Measurements from ENCODE around the gene CAMK2N1.

The CAMK2N1 gene

DNA sequence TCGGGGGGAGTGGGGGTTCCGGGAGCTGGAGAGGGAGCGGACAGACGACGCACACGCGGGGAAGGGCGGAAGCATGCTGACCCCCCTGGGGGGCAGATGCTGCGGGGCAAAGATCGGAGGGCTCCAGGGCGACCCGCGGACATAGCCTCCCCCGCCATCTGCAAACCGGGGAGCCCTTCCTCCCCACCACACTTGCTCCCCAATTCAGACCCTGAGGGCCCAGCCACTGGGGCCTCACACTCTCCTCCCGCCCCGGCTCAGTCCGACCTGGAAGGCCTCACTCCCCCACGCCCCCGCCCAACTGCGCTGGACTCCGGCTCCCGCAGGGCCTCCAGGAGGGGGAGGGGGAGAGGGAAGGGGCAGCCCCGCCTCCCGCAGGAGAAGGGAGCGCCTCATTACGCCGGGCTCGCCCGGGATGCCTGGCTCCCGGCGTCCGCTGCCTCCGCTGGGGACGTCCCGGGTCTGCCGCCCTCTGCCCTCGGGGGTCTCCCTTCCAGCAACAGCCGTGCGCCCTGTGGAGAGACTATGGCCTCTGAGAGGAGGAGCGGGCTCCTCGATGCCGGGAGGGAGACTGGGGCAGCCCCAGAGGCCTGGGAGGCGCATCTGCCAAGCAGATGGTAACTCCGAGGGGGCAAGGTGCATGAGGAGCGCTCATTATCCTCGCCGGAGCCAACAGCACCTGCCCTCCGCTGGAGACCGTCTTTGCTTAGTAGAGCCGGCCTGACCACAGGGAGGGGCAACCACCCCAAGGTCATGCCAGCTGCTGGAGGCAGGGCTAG is 636 bp upstream of the CAMK2N1 start:
- Histone ChIP-seq H3K4me1 (ENCODE audit: control insufficient read depth, insufficient read depth, low read length, poor library complexity, severe bottlenecking) (peaks cover 7% of the 10 kb centered on the region), H3K4me3 (ENCODE audit: extremely low read depth, insufficient read depth, low read length, poor library complexity, severe bottlenecking) (peak overlapping the region; percentile 68), H3K27ac (ENCODE audit: low read depth, low read length, severe bottlenecking) (peak overlapping the region; percentile 77), H3K9me3 (ENCODE audit: control insufficient read depth, low read length) (no peaks in the 10 kb centered on the region), H3K36me3 (ENCODE audit: control insufficient read depth, insufficient read depth, low read length) (no peaks in the 10 kb centered on the region)
- WGBS, 2 experiments (ENCODE audit: insufficient coverage in 2 of 2), result 1% methylated on average over 25 to 36 of the region's 51 CpGs

DNA sequence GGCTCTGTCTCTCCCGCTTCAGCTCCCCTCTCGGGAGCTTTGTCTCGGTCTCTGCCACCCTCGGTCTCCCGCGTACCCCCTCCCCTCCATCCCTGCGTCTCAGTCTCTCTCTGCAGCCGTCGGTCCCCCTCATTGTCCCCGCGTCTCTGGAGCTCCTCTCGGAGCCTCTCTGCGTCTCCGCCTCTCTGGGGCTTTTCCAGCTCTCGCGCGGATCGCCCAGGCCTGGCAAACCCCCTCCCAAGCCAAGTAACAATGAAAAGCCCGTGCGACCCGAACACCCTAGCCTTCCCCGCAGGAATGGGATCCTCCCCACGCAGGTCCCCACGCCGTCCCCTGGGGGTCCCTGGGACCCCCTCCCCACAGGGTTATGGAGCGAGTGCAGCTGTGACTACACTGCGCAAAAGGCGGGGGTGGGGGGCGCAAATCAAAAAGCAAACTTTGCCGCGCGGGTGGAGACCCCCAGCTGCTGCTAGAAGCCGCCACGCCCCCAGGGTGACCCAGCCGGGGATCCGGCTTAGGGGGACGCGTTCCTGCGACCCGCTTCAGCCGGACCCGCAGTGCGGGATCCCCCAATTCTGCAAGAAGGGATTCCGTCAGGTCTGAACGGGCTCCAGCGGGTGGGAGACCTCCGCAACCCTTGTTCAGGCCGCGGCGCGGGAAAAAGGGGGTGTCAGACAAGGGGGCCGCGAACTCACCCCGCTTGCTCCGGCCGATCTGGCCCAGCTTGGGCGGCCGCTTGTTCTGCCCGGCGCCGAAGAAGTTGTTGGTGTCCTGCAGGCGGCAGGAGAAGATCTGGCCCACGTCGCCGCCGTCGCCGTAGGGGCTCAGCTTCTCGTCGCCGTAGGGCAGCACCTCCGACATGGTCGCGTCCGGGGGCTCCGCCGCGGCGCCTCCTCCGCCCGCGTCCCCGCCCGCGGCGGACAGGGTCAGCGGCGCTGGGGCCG is 1.2 kb downstream of the CAMK2N1 start:
- 0% methylated on average over 80 to 85 of the region's 89 CpGs for WGBS, 2 experiments (ENCODE audit: insufficient coverage in 2 of 2)

DNA sequence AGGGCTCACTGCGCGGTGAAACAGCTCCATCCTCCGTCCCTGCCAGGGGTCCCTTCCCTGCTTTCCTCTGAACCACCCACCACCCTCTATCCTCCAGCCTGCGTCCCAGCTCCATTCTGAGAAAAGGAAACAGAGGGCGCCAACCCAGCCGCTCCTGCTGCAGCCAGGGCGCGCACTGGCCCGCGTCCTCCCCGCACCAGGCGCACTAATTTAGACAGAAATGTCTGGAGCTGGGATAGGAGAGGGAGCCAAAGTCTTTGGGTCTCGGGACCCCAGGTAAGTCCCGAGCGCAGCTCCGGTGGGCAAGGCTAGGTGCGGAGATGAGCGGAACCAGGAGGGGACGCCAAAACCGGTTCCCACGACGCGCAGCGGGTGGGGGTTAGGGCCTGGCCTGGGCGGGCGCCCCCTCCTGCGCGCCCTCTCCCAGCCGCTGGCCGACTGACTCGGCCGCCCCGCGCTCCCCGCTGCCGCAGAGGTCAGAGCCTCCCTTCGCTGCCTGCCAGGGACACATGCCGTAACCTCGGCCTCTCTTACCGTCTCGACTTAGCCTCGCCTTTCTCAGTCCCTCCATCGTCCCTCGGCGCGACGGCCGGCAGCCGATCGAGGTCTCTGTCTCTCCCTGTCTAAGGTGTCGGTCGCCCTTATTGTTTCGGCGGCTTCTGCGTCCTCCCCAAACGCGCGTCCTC is 2.0 kb downstream of the CAMK2N1 start:
- Histone ChIP-seq H3K9me3 (ENCODE audit: control insufficient read depth, low read length) (no peaks in the 10 kb centered on the region), H3K4me3 (ENCODE audit: extremely low read depth, insufficient read depth, low read length, poor library complexity, severe bottlenecking) (peak overlapping the region; percentile 73), H3K27ac (ENCODE audit: low read depth, low read length, severe bottlenecking) (no peak overlapping the region), H3K4me1 (ENCODE audit: control insufficient read depth, insufficient read depth, low read length, poor library complexity, severe bottlenecking) (peaks cover 18% of the 10 kb centered on the region), H3K36me3 (ENCODE audit: control insufficient read depth, insufficient read depth, low read length) (no peaks in the 10 kb centered on the region)
- WGBS, 2 experiments (ENCODE audit: insufficient coverage in 2 of 2), result 0 to 1% methylated on average over 45 to 48 of the region's 58 CpGs

More for the DNA sequence above, 1.2 kb downstream of the CAMK2N1 start:
- H3K36me3 ChIP-seq (ENCODE audit: control insufficient read depth, insufficient read depth, low read length), result no peaks in the 10 kb centered on the region
- peak overlapping the region; percentile 73 for H3K4me3 ChIP-seq (ENCODE audit: extremely low read depth, insufficient read depth, low read length, poor library complexity, severe bottlenecking)
- H3K27ac ChIP-seq (ENCODE audit: low read depth, low read length, severe bottlenecking), result no peak overlapping the region
- peaks cover 18% of the 10 kb centered on the region for H3K4me1 ChIP-seq (ENCODE audit: control insufficient read depth, insufficient read depth, low read length, poor library complexity, severe bottlenecking)
- H3K9me3 ChIP-seq (ENCODE audit: control insufficient read depth, low read length), result no peaks in the 10 kb centered on the region

DNA sequence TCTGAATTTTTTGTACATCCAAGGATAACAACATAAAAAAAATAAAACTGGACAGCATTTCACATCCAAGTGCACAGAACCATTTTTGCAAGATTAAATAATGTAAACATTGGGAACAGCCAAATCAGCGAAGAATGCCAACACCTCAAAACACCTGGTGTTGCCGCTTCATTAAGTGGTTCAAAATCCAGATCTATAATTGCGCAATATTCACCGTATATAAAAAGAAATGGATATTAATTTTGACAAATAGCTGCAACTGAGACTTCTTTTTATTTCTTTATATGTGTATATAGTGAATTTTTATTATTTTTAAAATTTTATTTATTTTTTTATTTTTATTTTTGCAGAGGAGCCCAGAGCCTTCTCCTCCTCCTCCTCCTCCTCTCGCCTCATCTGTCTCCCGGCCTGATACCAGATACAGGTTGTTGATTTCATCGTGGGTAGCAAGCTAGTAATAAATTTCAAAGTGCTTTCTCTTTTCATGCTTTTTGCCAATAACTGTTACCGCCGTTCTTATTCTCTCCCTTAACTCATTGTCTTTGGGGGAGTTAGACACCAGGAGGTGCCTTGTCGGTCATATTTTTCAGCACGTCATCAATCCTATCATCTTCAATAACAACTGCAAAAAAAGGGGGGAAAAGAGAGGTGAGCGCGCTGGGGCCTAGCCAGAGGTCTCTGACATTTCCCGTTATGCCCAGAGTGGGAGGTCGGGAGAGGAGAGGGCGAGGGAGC is 2.7 kb downstream of the CAMK2N1 start:
- Histone ChIP-seq H3K4me1 (ENCODE audit: control insufficient read depth, insufficient read depth, low read length, poor library complexity, severe bottlenecking) (peaks cover 18% of the 10 kb centered on the region), H3K9me3 (ENCODE audit: control insufficient read depth, low read length) (no peaks in the 10 kb centered on the region), H3K27ac (ENCODE audit: low read depth, low read length, severe bottlenecking) (no peak overlapping the region), H3K4me3 (ENCODE audit: extremely low read depth, insufficient read depth, low read length, poor library complexity, severe bottlenecking) (peak overlapping the region; percentile 73), H3K36me3 (ENCODE audit: control insufficient read depth, insufficient read depth, low read length) (no peaks in the 10 kb centered on the region)
- 40 to 67% methylated on average over 3 of the region's 16 CpGs for WGBS, 2 experiments (ENCODE audit: insufficient coverage in 2 of 2)

DNA sequence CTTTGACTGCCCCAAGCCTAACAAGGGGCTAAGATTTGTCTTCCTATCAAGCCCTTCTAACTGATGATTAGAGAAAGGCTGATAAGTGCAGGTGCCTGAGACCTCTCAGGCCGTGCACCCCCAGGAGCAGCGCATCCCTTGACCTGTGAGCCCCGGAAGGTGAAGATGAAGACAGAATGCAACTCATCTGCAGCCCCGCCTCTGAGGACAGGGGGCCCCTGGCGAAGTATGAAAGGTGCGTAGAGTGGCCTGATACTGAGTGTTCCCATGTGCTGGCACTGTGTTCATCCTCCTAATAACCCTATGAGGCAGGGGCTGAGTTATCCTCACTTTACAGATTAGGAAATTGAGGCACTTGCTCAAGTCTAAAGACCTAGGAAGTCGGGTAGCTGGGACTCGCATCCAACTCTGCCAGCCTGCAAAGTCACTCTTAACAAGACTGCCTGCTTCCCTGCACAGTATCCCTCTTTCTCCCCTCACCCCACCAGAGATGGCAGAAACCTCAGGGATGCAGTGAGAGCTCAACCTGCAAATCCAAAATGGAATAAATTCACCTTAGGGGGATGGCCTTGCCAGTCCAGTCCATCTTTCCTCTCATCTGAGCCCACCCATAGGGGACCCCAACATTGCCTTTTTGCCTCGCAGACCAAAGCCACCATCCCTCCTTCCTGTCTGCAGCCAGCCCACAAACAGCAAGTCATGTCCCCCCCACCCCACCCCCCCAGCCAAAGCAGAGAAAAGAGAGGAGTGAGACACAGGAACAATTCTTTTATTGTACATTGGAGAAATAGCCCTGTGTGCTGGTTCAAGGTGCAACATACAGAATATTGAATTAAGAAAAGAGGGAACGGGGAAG is 4.1 kb downstream of the CAMK2N1 start:
- 81 to 84% methylated on average over 8 to 10 of the region's 10 CpGs for WGBS, 2 experiments (ENCODE audit: insufficient coverage in 2 of 2)
- H3K4me3 ChIP-seq (ENCODE audit: extremely low read depth, insufficient read depth, low read length, poor library complexity, severe bottlenecking), result no peak overlapping the region
- H3K36me3 ChIP-seq (ENCODE audit: control insufficient read depth, insufficient read depth, low read length), result no peaks in the 10 kb centered on the region
- no peaks in the 10 kb centered on the region for H3K9me3 ChIP-seq (ENCODE audit: control insufficient read depth, low read length)
- no peak overlapping the region for H3K27ac ChIP-seq (ENCODE audit: low read depth, low read length, severe bottlenecking)
- peaks cover 32% of the 10 kb centered on the region for H3K4me1 ChIP-seq (ENCODE audit: control insufficient read depth, insufficient read depth, low read length, poor library complexity, severe bottlenecking)

DNA sequence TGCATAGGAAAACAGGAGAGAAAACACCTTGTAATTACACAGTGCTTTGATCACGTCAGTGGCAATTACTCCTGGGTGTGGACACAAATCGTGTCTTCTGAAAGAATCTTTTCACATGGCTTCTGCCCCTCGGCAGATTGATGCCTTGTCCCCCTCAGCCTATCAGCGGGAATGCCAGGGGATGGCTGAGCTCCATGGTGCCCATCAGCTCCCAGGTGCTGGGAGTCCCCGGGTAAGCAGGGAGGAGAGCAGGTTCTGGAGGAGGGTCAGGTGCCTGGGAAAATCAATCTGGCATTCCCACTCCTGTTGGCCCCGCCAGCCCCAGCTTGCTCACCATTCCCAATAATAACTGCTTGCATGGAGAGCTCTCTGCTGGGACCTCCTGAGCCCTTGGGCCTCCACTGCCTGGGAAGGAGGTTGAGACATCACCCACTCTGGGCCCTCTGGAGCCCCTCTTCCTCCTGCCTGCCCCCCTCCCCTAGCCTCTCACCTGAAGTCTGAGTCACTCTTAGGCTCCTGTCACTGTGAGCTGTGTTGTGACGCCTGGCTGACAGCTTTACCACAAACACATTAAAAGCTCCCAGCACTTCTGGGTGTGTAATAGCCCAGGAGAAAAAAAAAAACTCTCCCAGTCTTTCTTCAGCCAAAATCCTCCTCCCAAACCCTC is 4.9 kb downstream of the CAMK2N1 start:
- H3K9me3 ChIP-seq (ENCODE audit: control insufficient read depth, low read length), result no peaks in the 10 kb centered on the region
- no peak overlapping the region for H3K4me3 ChIP-seq (ENCODE audit: extremely low read depth, insufficient read depth, low read length, poor library complexity, severe bottlenecking)
- WGBS, 2 experiments (ENCODE audit: insufficient coverage in 2 of 2), result 78 to 86% methylated on average over 6 of the region's 7 CpGs
- H3K27ac ChIP-seq (ENCODE audit: low read depth, low read length, severe bottlenecking), result peak overlapping the region; percentile 16
- peaks cover 35% of the 10 kb centered on the region for H3K4me1 ChIP-seq (ENCODE audit: control insufficient read depth, insufficient read depth, low read length, poor library complexity, severe bottlenecking)
- H3K36me3 ChIP-seq (ENCODE audit: control insufficient read depth, insufficient read depth, low read length), result no peaks in the 10 kb centered on the region

DNA sequence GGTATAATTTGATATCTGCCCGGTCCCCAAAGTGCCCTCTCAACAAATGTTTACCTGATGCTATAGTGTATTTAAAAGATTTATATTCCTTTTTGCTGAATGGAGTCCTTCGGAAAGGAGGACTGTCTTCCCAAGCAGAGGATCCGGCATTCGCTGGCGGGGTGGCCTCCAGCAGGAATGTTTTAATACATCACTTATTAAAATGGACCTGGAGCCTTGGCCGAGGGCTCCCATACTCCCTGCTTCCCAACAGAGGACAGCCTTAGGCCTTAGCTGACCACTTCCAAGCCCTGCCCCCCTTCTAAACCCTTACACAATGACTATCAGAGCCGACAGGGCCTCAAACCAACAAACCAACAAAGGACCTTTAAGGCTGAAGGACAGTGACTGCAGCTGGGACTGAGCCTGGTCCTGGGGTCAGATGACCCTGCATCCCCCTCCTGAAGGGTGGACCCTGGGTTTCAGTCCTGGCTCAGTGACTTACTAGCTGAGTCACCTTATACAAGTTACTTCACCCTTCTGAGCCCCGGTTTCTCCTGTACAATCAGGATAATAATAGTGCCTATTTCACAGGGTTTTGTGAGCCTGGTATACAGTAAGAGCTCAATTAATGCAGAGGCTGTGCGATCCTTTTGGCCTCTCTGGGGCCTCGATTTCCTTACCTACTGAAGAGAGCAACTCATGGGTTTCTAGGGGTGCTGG is 5.6 kb downstream of the CAMK2N1 start:
- Histone ChIP-seq H3K9me3 (ENCODE audit: control insufficient read depth, low read length) (no peaks in the 10 kb centered on the region), H3K4me1 (ENCODE audit: control insufficient read depth, insufficient read depth, low read length, poor library complexity, severe bottlenecking) (peaks cover 35% of the 10 kb centered on the region), H3K4me3 (ENCODE audit: extremely low read depth, insufficient read depth, low read length, poor library complexity, severe bottlenecking) (no peak overlapping the region), H3K27ac (ENCODE audit: low read depth, low read length, severe bottlenecking) (peak overlapping the region; percentile 16), H3K36me3 (ENCODE audit: control insufficient read depth, insufficient read depth, low read length) (no peaks in the 10 kb centered on the region)
- 83 to 84% methylated on average over 6 to 8 of the region's 10 CpGs for WGBS, 2 experiments (ENCODE audit: insufficient coverage in 2 of 2)

DNA sequence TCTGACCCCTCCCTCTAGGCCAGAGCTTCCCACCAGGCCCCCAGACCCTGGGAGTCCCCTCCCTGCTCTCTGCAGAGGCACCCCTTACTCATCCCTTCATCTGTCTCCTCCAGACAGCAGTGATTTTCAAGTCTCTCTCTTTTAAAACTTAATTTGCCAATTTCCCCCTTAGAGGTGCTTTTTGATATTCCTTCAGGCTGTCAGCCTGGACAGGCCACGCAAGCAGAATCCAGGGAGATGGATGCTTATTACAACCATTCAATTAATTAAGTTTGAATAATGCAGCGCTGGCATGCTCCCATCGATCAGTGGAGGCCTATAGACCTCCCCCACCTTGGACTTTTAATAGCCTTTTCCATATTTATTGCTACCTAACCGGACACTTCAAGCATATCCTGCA is 6.2 kb downstream of the CAMK2N1 start:
- H3K9me3 ChIP-seq (ENCODE audit: control insufficient read depth, low read length), result no peaks in the 10 kb centered on the region
- 85% methylated on average over 3 of the region's 4 CpGs; no CpG with 5 or more reads in 1 of the 2 experiments for WGBS, 2 experiments (ENCODE audit: insufficient coverage in 2 of 2)
- H3K4me1 ChIP-seq (ENCODE audit: control insufficient read depth, insufficient read depth, low read length, poor library complexity, severe bottlenecking), result peaks cover 35% of the 10 kb centered on the region
- no peak overlapping the region for H3K4me3 ChIP-seq (ENCODE audit: extremely low read depth, insufficient read depth, low read length, poor library complexity, severe bottlenecking)
- H3K36me3 ChIP-seq (ENCODE audit: control insufficient read depth, insufficient read depth, low read length), result no peaks in the 10 kb centered on the region
- H3K27ac ChIP-seq (ENCODE audit: low read depth, low read length, severe bottlenecking), result no peak overlapping the region

Data from mesodermal cell (in vitro differentiated cells).